ENCODE results near the gene ZNF664.

DNA sequence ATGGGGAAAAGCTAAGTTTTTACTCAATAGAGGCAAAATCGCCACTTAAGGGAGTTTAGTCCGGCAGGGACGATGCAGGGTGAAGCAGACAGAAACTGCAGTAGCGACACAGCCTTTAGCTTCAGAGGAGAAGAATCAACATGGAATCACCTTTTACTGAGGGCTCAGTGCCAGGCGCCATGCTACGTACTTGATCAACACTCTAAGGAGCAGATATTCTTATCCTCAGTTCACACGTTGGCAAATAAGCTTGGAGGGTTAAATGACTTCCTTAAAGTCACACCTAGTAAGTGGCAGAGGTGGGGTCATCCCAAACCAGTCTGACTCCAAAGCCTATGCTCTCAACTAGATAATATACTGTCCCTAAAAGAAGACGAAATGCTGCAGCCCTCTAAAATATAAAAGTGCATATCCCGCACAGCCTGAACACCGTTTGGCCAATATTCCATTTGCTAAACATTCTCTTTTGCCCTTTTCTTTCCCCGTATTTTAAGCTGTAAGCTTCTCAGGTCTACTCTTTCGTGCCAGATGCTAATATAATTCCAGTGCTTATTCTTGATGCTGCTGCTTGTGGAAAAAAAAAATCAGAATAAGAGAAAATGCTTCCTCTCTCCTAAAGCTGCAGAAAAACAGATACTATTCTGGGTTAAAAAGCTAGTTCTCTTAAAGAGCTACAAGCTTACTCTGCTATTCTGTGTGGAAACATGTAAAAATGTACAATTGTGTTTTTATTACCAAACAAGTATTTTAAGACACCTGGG is 11.2 kb upstream of the ZNF664 start:
- TF ChIP-seq EZH2 (IDR thresholded peaks at IDR 0.05) (no peak), YY1 (IDR thresholded peaks at IDR 0.05; ENCODE audit: extremely low read depth, insufficient replicate concordance, low read depth, low read length) (no peak)
- TF ChIP-seq, protein P1, sequence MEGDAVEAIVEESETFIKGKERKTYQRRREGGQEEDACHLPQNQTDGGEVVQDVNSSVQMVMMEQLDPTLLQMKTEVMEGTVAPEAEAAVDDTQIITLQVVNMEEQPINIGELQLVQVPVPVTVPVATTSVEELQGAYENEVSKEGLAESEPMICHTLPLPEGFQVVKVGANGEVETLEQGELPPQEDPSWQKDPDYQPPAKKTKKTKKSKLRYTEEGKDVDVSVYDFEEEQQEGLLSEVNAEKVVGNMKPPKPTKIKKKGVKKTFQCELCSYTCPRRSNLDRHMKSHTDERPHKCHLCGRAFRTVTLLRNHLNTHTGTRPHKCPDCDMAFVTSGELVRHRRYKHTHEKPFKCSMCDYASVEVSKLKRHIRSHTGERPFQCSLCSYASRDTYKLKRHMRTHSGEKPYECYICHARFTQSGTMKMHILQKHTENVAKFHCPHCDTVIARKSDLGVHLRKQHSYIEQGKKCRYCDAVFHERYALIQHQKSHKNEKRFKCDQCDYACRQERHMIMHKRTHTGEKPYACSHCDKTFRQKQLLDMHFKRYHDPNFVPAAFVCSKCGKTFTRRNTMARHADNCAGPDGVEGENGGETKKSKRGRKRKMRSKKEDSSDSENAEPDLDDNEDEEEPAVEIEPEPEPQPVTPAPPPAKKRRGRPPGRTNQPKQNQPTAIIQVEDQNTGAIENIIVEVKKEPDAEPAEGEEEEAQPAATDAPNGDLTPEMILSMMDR (IDR thresholded peaks at IDR 0.05 in 2 of 3, conservative IDR thresholded peaks at IDR 0.05 in 1 of 3; ENCODE audit: borderline replicate concordance in 1 of 3, insufficient read depth in 1 of 3, low read depth in 2 of 3, low read length in 2 of 3) = no peak
- TF ChIP-seq, protein P2, sequence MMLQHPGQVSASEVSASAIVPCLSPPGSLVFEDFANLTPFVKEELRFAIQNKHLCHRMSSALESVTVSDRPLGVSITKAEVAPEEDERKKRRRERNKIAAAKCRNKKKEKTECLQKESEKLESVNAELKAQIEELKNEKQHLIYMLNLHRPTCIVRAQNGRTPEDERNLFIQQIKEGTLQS (IDR thresholded peaks at IDR 0.05) = no peak

Data from HCT116 (cell line).